ENCODE results near the gene SEMA5A.

SEMA5A gene

DNA sequence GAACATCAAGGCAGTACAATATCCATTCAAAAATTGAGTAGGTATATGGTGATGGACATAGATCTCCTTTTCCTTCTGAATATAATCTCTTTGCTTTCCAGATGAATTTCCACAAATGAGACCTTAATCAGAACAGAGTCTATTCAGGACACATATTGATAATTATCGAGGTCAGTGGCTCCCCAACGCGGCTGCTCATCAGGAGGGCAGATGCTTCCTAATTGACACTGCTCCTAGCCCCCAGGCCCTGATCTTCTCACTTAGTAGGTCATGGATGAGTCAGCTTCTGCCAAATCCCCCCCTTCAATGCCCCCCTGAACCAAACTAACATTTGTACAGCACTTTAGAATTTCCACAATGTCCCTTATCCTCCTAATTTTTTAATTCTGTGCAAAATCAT lies 51.6 kb downstream of the SEMA5A start:
- TF ChIP-seq, protein P1, sequence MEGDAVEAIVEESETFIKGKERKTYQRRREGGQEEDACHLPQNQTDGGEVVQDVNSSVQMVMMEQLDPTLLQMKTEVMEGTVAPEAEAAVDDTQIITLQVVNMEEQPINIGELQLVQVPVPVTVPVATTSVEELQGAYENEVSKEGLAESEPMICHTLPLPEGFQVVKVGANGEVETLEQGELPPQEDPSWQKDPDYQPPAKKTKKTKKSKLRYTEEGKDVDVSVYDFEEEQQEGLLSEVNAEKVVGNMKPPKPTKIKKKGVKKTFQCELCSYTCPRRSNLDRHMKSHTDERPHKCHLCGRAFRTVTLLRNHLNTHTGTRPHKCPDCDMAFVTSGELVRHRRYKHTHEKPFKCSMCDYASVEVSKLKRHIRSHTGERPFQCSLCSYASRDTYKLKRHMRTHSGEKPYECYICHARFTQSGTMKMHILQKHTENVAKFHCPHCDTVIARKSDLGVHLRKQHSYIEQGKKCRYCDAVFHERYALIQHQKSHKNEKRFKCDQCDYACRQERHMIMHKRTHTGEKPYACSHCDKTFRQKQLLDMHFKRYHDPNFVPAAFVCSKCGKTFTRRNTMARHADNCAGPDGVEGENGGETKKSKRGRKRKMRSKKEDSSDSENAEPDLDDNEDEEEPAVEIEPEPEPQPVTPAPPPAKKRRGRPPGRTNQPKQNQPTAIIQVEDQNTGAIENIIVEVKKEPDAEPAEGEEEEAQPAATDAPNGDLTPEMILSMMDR (IDR thresholded peaks at IDR 0.05; ENCODE audit: extremely low read depth, insufficient read depth, missing control alignments): no peak
- in situ Hi-C loops (cut with MboI; ENCODE audit: low pct_unique_long_range_greater_than_20kb, low sequenced_read_pairs, unreplicated experiment): no loop called here
- no peak for DNase-seq (ENCODE audit: low spot score)

DNA sequence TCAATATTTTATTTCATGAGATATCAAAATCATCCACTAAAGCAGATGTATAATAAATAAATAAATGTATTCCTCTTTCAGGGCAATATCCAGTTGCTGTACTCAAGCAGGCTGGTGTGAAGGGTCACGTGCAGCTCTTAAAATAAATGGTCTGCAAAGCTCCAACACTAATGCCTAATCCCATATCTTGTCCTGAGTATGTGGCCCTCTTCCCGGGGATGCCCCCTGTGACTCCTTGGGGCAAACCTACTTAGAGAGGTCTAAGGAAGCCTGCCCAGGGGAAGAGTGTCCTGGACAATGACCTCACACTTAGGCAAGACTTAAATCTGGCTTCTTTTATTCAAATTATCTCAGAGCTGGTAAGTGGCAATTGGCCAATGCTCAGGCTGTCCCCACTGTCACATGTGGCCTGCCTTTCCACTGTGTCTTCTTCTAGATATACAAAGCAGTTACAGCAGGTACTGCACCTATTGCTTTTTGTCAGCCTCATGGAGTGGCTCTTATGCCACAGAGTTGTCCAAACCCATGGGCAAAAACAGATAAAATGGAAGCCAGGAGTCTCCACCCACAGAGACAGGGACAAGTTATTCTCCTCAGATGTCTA lies 55.3 kb downstream of the SEMA5A start:
- in situ Hi-C loops (cut with MboI; ENCODE audit: low pct_unique_long_range_greater_than_20kb, low sequenced_read_pairs, unreplicated experiment): no loop called here
- TF ChIP-seq, protein P1 (IDR thresholded peaks at IDR 0.05; ENCODE audit: extremely low read depth, insufficient read depth, missing control alignments): no peak

DNA sequence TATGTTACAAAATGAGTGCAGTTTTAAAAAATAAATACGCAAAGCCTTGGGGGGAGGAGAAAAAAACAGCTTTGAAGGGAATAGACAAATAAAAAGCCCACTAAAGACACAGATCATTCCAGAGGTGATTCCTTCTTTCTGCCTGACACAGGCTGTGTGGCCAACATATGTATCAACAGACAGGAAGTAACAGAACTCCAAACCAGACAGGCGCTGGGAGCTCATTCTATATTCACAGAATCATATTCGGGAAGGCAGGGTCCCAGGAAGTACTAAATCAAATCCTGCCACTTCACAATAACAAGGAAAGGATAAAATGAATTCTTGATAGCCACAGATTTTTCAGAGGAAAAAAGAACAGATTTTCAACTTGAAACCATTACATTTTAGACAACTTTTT lies 62.1 kb downstream of the SEMA5A start:
- TF ChIP-seq, protein P1 (IDR thresholded peaks at IDR 0.05; ENCODE audit: extremely low read depth, insufficient read depth, missing control alignments): no peak
- in situ Hi-C loops (cut with MboI; ENCODE audit: low pct_unique_long_range_greater_than_20kb, low sequenced_read_pairs, unreplicated experiment): no loop called here
- no peak for DNase-seq (ENCODE audit: low spot score)

More for the DNA sequence above, 55.3 kb downstream of the SEMA5A start:
- no peak for DNase-seq (ENCODE audit: low spot score)

DNA sequence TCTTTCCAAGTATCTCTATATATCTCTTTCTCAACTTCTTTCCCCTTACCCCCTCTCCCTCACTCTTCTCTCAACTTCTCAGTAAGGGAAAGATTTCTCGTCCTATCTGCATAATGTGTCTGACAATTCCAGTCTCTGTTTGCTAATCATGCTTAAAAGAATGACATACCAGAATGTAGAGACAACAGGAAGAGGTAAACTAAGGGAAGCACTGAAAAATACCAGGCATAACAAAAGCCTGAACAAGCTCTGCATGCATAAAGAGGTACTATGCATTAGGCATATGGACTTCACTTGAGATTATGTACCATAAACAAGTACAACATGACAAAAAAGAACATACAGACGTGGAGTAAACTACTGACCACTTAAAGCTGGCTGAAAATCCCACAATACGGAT lies 62.6 kb downstream of the SEMA5A start:
- in situ Hi-C loops (cut with MboI; ENCODE audit: low pct_unique_long_range_greater_than_20kb, low sequenced_read_pairs, unreplicated experiment): no loop called here

DNA sequence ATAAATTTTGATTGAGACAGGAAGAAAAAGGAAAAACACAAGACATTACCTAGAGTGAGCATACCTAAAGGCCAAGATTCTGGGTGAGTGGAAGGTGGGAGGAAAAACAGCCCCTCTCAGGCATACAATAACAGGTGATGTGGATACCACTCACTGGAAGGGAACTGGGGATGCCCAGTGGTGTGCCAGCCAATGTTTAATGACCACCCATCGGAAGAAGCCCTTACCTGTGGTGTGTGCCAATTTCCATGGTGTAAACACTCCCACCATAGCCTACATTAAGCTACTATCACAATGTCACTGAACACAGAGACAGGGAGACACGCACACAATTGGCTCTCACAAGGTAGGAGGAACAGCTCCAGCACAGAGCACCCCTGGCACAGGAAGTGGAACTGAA lies 63.5 kb downstream of the SEMA5A start:
- TF ChIP-seq, protein P1 (IDR thresholded peaks at IDR 0.05; ENCODE audit: extremely low read depth, insufficient read depth, missing control alignments): no peak
- in situ Hi-C loops (cut with MboI; ENCODE audit: low pct_unique_long_range_greater_than_20kb, low sequenced_read_pairs, unreplicated experiment): no loop called here

More for the DNA sequence above, 62.6 kb downstream of the SEMA5A start:
- TF ChIP-seq, protein P1 (IDR thresholded peaks at IDR 0.05; ENCODE audit: extremely low read depth, insufficient read depth, missing control alignments): no peak
- no peak for DNase-seq (ENCODE audit: low spot score)

DNA sequence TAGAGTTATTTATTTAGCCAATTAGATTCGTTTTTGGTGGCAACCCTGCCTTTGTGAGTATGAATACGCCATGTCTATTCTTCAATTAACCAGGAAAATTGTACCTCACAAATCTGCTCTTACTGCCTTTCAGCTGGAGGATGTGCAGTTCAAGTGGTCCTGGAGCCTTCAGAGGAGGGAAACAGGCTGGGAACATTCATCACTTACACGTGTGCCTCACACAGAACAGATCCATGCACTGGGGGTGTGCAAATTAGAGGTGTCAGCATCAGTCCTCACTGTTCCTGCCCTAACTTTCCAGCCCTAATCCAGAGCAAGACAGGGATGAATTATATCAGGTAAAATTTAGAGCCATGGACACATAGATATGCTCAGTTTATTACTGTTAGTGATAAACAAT lies 65.4 kb downstream of the SEMA5A start:
- in situ Hi-C loops (cut with MboI; ENCODE audit: low pct_unique_long_range_greater_than_20kb, low sequenced_read_pairs, unreplicated experiment): no loop called here
- TF ChIP-seq, protein P1 (IDR thresholded peaks at IDR 0.05; ENCODE audit: extremely low read depth, insufficient read depth, missing control alignments): no peak
- DNase-seq (ENCODE audit: low spot score): no peak

More for the DNA sequence above, 63.5 kb downstream of the SEMA5A start:
- DNase-seq (ENCODE audit: low spot score): no peak

Measured in GM13977 (cell line).